LNCaP clone FGC (cell line): ENCODE results near the gene POU2F3.

Source experiments
- DNase-seq: peaks from one replicate; pipeline ENCODE4 v3.0.0-alpha.2; 2011; ENCODE audit warnings: low read depth
- H3K4me3 ChIP-seq: 2 replicates; pipeline ENCODE4 v1.5.1; 2011; ENCODE audit warnings: mild to moderate bottlenecking, low read depth, low read length, control low read depth
- CTCF ChIP-seq: IDR thresholded peaks from 2 replicates; pipeline ENCODE4 v1.5.1; 2012; ENCODE audit warnings: mild to moderate bottlenecking; ENCODE audit not compliant: control insufficient read depth, insufficient read depth; ENCODE audit errors: extremely low read depth

Gene POU2F3

DNA sequence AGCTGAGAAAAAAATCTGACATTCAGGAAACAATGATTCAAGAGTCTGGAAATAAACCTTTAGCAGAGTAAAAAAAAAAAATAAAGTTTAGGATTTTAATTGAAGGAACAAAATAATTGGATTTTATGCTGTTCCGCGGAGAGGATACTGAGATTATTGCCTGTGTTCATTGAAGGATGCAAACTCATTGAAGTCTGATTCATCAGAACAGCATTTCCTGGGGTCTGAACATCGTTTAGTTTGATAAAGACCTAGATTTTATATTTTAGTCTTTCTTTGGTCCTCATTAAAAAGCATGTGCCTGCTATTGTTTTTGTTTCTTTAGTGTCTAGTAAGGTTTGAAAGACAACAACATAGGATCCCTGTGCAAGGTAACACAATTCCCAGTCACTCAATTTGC is 89.6 kb downstream of the POU2F3 start:
- no peak overlapping the region for H3K4me3 ChIP-seq
- DNase-seq: no peak
- TF ChIP-seq CTCF: no peak

DNA sequence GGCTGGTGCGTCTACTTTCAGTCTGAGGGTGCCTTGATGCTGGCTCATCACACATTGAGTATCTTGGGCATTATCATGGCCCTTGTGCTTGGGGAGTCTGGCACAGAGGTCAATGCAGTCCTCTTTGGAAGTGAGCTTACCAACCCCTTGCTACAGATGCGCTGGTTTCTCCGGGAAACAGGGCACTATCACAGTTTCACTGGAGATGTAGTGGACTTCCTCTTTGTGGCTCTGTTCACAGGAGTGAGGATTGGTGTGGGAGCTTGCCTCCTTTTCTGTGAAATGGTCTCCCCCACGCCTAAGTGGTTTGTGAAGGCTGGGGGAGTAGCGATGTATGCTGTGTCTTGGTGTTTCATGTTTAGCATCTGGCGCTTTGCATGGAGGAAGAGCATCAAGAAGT is 90.1 kb downstream of the POU2F3 start:
- DNase-seq: no peak
- no peak for TF ChIP-seq CTCF
- H3K4me3 ChIP-seq: no peak overlapping the region

DNA sequence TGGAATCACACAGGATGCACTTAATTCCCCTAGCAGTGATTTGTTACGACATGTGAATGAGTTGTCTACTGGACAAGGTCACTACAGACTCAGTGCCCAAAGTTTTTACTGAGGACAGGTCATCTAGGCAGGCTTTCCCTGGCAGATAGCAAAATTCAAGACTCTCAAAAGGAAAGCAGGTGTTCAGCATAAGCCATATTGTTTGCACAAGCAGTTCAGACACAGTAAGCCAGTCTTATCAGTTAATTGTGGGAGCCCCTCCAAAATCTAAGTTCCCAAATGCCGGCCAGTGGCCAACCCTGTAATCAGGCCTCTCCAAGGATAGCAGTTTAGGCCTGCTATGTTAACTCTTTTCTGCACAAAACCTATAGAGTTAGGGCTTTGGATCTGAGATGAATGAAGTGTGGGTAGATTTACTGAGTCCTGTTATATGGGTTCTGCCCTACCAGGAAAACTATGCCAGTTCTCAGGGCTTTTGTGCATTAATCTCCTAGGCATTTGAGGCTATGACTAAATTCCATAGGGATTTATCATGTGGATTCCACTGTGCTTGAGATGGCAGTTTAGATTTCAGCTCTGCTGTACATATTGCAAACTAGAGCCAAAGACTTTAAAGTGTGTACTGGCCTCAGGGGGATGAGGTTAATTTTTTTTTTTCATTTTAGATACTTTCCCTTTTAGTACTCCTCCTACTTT is 91.5 kb downstream of the POU2F3 start:
- no peak for DNase-seq
- no peak for TF ChIP-seq CTCF

DNA sequence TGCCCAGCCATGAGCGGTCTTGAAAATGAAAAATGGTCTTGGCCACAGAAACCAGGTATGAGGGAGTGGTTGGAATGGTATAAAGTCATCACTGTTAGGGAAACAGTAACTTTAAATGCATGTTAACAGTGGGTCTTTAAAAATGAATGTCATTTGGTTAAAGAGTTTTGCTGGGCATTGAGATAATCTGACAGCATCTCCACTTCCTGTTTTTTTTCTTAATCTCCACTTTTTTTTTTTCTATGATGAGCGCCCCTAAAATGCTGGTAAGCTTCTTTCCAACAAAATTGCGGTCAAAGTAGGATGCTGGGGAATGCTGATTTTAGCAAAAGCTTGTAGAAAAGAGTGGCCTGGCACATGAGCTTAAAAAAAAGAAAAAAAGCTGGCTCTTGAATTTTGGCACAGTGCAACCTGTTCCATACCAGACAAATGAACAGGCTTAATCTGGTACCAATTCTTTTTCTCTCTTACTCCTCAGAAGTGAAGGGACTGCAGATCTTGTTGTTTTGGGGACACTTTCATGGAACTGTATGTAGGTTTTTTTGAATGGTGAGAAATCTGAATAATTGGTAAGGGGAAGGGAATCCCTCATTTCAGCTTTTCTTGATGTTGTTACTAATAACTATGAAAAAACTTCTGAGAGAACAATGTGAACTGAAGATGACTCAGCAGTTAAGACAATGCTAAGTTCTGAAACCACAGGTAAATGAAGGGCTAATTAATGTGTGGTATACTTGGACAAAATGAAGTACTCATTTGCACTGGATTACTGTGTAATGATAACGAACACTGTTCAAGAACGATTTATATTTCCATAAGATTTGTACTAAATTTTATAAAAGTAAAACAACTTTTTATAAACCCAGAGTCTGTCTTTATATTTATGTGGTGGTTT is 93.1 kb downstream of the POU2F3 start:
- TF ChIP-seq CTCF: no peak
- DNase-seq: no peak

More for the DNA sequence above, 91.5 kb downstream of the POU2F3 start:
- H3K4me3 ChIP-seq: no peak overlapping the region

GRCh38 chr11:120333801-120334200 is 93.9 kb downstream of the POU2F3 start:
- DNase-seq: no peak
- no peak overlapping the region for H3K4me3 ChIP-seq
- TF ChIP-seq CTCF: no peak

More for the DNA sequence above, 93.1 kb downstream of the POU2F3 start:
- no peak overlapping the region for H3K4me3 ChIP-seq

- no peak overlapping the region for H3K4me3 ChIP-seq
- TF ChIP-seq CTCF: no peak
- no peak for DNase-seq
Measured at GRCh38 chr11:120334332-120334731, 94.4 kb downstream of the POU2F3 start.
